ENCODE results near the gene LGALS12.
A peak's percentile ranks its signal among the peaks of the same experiment; 100 is the strongest.

The LGALS12 gene

GRCh38 chr11:63504054-63504453 lies 1.8 kb upstream of the LGALS12 start:
- TF ChIP-seq, protein P1, sequence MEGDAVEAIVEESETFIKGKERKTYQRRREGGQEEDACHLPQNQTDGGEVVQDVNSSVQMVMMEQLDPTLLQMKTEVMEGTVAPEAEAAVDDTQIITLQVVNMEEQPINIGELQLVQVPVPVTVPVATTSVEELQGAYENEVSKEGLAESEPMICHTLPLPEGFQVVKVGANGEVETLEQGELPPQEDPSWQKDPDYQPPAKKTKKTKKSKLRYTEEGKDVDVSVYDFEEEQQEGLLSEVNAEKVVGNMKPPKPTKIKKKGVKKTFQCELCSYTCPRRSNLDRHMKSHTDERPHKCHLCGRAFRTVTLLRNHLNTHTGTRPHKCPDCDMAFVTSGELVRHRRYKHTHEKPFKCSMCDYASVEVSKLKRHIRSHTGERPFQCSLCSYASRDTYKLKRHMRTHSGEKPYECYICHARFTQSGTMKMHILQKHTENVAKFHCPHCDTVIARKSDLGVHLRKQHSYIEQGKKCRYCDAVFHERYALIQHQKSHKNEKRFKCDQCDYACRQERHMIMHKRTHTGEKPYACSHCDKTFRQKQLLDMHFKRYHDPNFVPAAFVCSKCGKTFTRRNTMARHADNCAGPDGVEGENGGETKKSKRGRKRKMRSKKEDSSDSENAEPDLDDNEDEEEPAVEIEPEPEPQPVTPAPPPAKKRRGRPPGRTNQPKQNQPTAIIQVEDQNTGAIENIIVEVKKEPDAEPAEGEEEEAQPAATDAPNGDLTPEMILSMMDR (IDR thresholded peaks at IDR 0.05; ENCODE audit: low read depth, low read length), result no peak
- no peak for DNase-seq (ENCODE audit: extremely low read depth, low read depth)

GRCh38 chr11:63504933-63505586 lies 824 bp upstream of the LGALS12 start:
- no peak for DNase-seq (ENCODE audit: extremely low read depth, low read depth)
- TF ChIP-seq, protein P1 (IDR thresholded peaks at IDR 0.05; ENCODE audit: low read depth, low read length), result no peak

DNA sequence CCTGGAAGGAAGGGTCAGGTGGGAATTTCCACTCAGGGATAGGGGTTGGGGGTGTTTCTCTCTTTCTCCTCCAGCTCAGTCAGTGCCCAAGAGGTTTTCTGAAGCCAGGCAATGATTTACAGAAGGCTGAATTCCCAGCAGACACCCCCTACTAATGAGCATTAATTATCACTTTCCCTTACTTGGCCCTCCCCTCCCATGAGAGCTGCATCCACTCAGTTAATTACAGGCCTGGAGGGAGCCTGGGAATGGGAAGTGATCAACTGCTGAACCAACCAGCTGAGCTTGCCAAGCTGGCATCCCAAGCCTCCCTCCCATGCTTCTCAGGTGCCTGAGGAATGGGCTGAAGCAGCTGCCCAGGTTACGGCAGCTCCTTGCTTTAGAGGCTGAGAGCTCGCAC lies 992 bp downstream of the LGALS12 start:
- DNase-seq (ENCODE audit: extremely low read depth, low read depth), result no peak
- TF ChIP-seq, protein P1 (IDR thresholded peaks at IDR 0.05; ENCODE audit: low read depth, low read length), result no peak

DNA sequence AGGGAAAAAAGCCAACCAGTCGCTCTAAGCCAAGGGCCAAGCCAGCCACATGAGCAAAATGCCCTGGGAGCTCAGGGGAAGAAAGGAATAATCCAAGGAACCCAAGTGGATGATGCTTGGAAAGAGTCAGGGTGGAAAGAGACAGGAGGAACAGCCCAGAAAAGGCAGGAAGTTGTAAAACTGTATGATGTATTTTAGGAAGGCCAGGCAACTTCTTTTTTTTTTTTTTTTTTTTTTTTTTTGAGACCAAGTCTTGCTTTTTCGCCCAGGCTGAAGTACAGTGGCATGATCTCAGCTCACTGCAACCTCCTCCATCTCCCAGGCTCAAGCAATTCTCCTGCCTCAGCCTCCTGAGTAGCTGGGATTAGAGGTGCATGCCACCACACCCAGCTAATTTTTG lies 1.6 kb downstream of the LGALS12 start:
- no peak for DNase-seq (ENCODE audit: extremely low read depth, low read depth)
- TF ChIP-seq, protein P1 (IDR thresholded peaks at IDR 0.05; ENCODE audit: low read depth, low read length), result no peak

DNA sequence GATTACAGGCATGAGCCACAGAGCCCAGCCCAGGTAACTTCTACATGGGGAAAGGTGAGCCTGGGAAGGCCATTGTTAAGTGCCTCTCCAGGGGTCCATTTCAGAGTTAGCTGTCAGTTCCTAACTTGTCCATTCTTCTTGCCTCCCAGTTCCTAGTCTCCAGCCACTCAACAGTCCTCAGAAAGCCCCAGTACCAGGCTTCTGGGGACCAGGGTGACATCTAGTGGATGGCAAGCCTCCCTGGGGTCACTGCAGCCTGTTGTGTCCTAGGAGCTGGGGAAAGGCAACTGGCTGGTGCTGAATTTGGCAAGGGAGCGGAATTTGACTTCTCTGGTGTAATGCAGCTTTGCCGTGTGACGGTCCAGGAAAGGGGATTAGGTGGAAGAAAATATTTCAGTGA lies 2.1 kb downstream of the LGALS12 start:
- TF ChIP-seq, protein P1 (IDR thresholded peaks at IDR 0.05; ENCODE audit: low read depth, low read length), result peak; percentile 27
- no peak for DNase-seq (ENCODE audit: extremely low read depth, low read depth)

DNA sequence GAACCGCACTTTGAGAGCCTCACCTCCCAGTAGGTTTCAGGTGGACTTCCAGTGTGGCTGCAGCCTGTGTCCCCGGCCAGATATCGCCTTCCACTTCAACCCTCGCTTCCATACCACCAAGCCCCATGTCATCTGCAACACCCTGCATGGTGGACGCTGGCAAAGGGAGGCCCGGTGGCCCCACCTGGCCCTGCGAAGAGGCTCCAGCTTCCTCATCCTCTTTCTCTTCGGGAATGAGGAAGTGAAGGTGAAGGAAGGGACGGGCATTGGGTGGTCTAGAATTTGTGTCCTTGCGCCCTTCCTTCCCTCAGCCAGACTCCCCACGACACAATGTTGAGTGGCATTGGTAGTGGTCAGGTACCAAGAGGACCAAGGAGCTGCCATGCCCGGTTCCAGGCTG lies 2.9 kb downstream of the LGALS12 start:
- no peak for DNase-seq (ENCODE audit: extremely low read depth, low read depth)
- TF ChIP-seq, protein P1 (IDR thresholded peaks at IDR 0.05; ENCODE audit: low read depth, low read length), result no peak

DNA sequence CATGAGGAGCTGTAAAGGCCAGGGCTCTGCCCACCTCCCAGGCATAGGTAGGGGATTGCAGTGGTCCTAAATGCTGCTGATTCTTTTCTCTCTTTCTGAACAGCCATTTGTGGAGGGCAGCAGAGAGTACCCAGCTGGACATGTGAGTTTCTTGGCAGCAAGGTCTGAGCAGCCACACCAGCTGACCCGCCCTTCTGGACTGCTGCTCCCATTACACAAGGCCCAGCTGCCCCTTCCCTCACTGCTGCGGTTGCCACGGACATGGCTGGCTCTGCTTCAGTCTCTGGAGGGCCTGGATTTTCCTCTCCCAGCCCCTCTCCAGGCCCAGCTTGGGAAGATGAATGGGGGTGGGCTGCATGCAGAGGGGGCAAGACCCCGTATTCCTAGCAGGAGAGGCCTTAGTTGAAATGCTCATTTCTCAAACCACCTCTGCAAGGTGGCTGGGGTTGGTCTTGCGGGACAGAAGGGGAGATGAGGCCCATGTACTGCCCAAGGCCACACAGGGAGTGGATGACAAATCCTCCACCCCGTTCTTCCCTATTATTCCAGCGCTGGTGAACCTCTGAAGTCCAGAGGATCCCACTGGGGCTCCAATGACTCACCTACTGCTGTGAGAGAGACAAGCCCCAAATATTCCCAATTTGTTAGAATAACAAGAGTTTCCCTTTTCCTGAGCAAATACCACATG lies 4.6 kb downstream of the LGALS12 start:
- DNase-seq (ENCODE audit: extremely low read depth, low read depth), result peak; percentile 44

More for the DNA sequence above, 4.6 kb downstream of the LGALS12 start:
- TF ChIP-seq, protein P1 (IDR thresholded peaks at IDR 0.05; ENCODE audit: low read depth, low read length), result peak; percentile 21
